OCI-LY1 (cell line): Measurements from ENCODE around the gene TCEAL9.

Experiments used
- EZH2 ChIP-seq: fragments of 200-600 bp; sonication (generic), shearing (Covaris generic); IDR thresholded peaks from 2 replicates; pipeline ENCODE4 v1.8.0; 2017; ENCODE audit warnings: borderline replicate concordance, mixed run types, mild to moderate bottlenecking, antibody characterized with exemption, low read length, moderate library complexity, mixed read lengths
- TF ChIP-seq, protein P1 (sequence below): fragments of 200-600 bp; sonication (generic), shearing (Covaris generic); IDR thresholded peaks from 2 replicates; pipeline ENCODE4 v1.5.1; 2017; ENCODE audit warnings: mild to moderate bottlenecking, antibody characterized with exemption, low read length, moderate library complexity, mixed read lengths

DNA sequence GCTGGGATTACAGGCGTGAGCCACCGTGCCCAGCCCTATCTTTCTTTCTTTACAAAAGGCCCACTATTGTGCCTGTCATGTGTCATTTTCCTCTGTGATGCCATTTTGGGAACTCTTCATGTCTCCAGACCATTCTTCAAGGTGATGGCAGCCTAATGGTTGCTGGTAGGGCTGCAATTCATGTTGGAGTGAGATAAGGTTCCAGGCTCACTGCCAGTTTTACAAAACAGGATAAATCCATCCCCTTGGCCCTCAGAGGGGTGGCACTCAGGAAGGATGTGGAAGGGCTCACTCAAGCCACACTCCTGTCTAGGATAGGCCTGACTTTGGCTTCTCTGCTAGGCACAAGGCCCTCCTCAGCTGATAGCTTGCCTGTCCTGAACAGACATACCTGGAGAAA is 3.8 kb downstream of the TCEAL9 start:
- no peak for TF ChIP-seq EZH2
- TF ChIP-seq, protein P1, sequence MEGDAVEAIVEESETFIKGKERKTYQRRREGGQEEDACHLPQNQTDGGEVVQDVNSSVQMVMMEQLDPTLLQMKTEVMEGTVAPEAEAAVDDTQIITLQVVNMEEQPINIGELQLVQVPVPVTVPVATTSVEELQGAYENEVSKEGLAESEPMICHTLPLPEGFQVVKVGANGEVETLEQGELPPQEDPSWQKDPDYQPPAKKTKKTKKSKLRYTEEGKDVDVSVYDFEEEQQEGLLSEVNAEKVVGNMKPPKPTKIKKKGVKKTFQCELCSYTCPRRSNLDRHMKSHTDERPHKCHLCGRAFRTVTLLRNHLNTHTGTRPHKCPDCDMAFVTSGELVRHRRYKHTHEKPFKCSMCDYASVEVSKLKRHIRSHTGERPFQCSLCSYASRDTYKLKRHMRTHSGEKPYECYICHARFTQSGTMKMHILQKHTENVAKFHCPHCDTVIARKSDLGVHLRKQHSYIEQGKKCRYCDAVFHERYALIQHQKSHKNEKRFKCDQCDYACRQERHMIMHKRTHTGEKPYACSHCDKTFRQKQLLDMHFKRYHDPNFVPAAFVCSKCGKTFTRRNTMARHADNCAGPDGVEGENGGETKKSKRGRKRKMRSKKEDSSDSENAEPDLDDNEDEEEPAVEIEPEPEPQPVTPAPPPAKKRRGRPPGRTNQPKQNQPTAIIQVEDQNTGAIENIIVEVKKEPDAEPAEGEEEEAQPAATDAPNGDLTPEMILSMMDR, result no peak
